Vagina (tissue), 2 donors: ENCODE measurements around the gene FKRP. TPM values are rescaled to one million over a fixed set of nuclear protein-coding genes. Genes with fewer than 3 reads are reported as not detected.

Experiments
- DNase-seq, 2 donors: peaks; one replicate each; pipeline ENCODE4 v3.0.0-alpha.2; 2017; ENCODE audit errors: extremely low spot score in 2 of 2
- H3K27ac ChIP-seq: fragments of 200-600 bp; sonication (generic); one replicate; pipeline ENCODE4 v1.5.1; 2019
- H3K27me3 ChIP-seq: fragments of 200-600 bp; sonication (generic); one replicate; pipeline ENCODE4 v1.5.1; 2019
- H3K36me3 ChIP-seq, 2 donors: fragments of 200-600 bp; sonication (generic); one replicate each; pipeline ENCODE4 v1.5.1; 2017 to 2019
- H3K4me1 ChIP-seq: fragments of 200-600 bp; sonication (generic); one replicate; pipeline ENCODE4 v1.5.1; 2019
- H3K4me3 ChIP-seq, 2 donors: fragments of 200-600 bp; sonication (generic); 1 replicate in 1 of 2; 2 replicates in 1 of 2; pipeline ENCODE4 v1.5.1; 2016 to 2019
- H3K9me3 ChIP-seq: fragments of 200-600 bp; sonication (generic); one replicate; pipeline ENCODE4 v1.5.1; 2019
- CTCF ChIP-seq, 3 experiments: fragments of 450-650 bp in 2 of 3; fragments of 200-600 bp in 1 of 3; sonication (generic) in 1 of 3; IDR thresholded peaks; one replicate each; pipeline ENCODE4 v1.5.1; 2017 to 2019; ENCODE audit warnings: antibody characterized with exemption in 3 of 3, mild to moderate bottlenecking in 2 of 3, moderate library complexity in 2 of 3
- POLR2A ChIP-seq, 2 donors: fragments of 450-650 bp; IDR thresholded peaks; one replicate each; pipeline ENCODE4 v1.6.1; 2017; ENCODE audit warnings: antibody characterized with exemption in 2 of 2, mild to moderate bottlenecking in 2 of 2, moderate library complexity in 2 of 2
- POLR2AphosphoS5 ChIP-seq, 2 donors: sonication (generic); formaldehyde crosslinking; IDR thresholded peaks; one replicate each; pipeline ENCODE4 v1.9.0; 2017; ENCODE audit warnings: antibody characterized with exemption in 2 of 2, mild to moderate bottlenecking in 2 of 2, low read depth in 1 of 2; ENCODE audit not compliant: insufficient read depth in 1 of 2
- intact Hi-C: fragments of 100-400 bp; cut with DNase I; formaldehyde crosslinking; loops from one replicate; pipeline ENCODE4 v1.15.1; 2023
- total RNA-seq: library from RNA; depleted of rRNA; stranded (reverse); fragments of >200 nt; gene quantifications from one replicate; pipeline ENCODE4 v1.2.3, GENCODE V29; 2016

FKRP gene
- total RNA-seq, 1 donor from 2014 or later = 14.7 TPM

GRCh38 chr19:46729696-46730095 lies 16.2 kb upstream of the FKRP start:
- no peak for DNase-seq
- intact Hi-C loops = loop anchor here (10.0 kb wide), 1 partner anchor 115 kb away; no protein-coding TSS in a partner anchor
- H3K27ac ChIP-seq = no peak overlapping the region
- no peaks in the 10 kb centered on the region for H3K27me3 ChIP-seq
- H3K9me3 ChIP-seq = no peaks in the 10 kb centered on the region
- TF ChIP-seq POLR2AphosphoS5 (IDR thresholded peaks at IDR 0.05; ENCODE audit: insufficient read depth in 1 of 2, low read depth in 1 of 2) (no peak), POLR2A (IDR thresholded peaks at IDR 0.05) (no peak), CTCF (IDR thresholded peaks at IDR 0.05) (no peak)
- no peak overlapping the region for H3K4me3 ChIP-seq
- peaks cover 0 to 89% of the 10 kb centered on the region in 2 donors for H3K36me3 ChIP-seq
- H3K4me1 ChIP-seq = peaks cover 31% of the 10 kb centered on the region

GRCh38 chr19:46730187-46730586 lies 15.7 kb upstream of the FKRP start:
- peaks cover 31% of the 10 kb centered on the region for H3K4me1 ChIP-seq
- TF ChIP-seq CTCF (IDR thresholded peaks at IDR 0.05) = no peak
- no peak overlapping the region for H3K4me3 ChIP-seq
- no peak for DNase-seq
- no peaks in the 10 kb centered on the region for H3K9me3 ChIP-seq
- no peak overlapping the region for H3K27ac ChIP-seq
- intact Hi-C loops = no loop called here
- no peaks in the 10 kb centered on the region for H3K27me3 ChIP-seq
- peaks cover 0 to 89% of the 10 kb centered on the region in 2 donors for H3K36me3 ChIP-seq

GRCh38 chr19:46730595-46730994 lies 15.3 kb upstream of the FKRP start:
- peaks cover 0 to 89% of the 10 kb centered on the region in 2 donors for H3K36me3 ChIP-seq
- H3K4me3 ChIP-seq = no peak overlapping the region
- TF ChIP-seq POLR2A (IDR thresholded peaks at IDR 0.05) = no peak
- TF ChIP-seq CTCF (IDR thresholded peaks at IDR 0.05) = no peak
- TF ChIP-seq POLR2AphosphoS5 (IDR thresholded peaks at IDR 0.05; ENCODE audit: insufficient read depth in 1 of 2, low read depth in 1 of 2) = no peak
- H3K9me3 ChIP-seq = no peaks in the 10 kb centered on the region
- DNase-seq = no peak
- H3K27ac ChIP-seq = no peak overlapping the region
- H3K4me1 ChIP-seq = peaks cover 31% of the 10 kb centered on the region
- no peaks in the 10 kb centered on the region for H3K27me3 ChIP-seq
- intact Hi-C loops = no loop called here

- H3K4me1 ChIP-seq = peaks cover 31% of the 10 kb centered on the region
- no peaks in the 10 kb centered on the region for H3K9me3 ChIP-seq
- H3K27me3 ChIP-seq = no peaks in the 10 kb centered on the region
- intact Hi-C loops = no loop called here
- TF ChIP-seq CTCF (IDR thresholded peaks at IDR 0.05) (no peak), POLR2AphosphoS5 (IDR thresholded peaks at IDR 0.05; ENCODE audit: insufficient read depth in 1 of 2, low read depth in 1 of 2) (no peak), POLR2A (IDR thresholded peaks at IDR 0.05) (no peak)
- no peak overlapping the region for H3K27ac ChIP-seq
- DNase-seq = no peak
- peaks cover 0 to 89% of the 10 kb centered on the region in 2 donors for H3K36me3 ChIP-seq
- no peak overlapping the region for H3K4me3 ChIP-seq
These were observed 14.8 kb upstream of the FKRP start for GRCh38 chr19:46731007-46731501.

DNA sequence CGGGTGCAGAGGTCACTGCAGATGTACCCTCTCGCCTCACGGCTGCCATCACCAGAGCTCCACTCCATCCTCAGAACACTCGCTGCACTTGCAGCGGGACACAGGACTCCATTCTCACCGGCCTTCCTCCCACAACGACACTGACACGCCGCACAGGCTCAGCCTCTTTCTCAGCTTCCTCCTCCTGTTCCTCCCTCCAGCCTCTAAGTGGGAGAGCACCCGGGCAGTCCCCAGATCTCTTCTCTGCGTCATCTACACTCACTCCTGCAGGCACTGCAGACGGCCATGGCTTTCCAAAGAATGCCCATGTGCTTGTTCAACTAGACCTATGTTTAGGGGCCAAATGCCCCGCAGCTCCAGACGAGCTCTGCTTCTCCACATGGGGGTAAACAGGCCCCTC lies 14.3 kb upstream of the FKRP start:
- Histone ChIP-seq H3K4me3 (no peak overlapping the region), H3K36me3 (peaks cover 0 to 84% of the 10 kb centered on the region in 2 donors), H3K27me3 (no peaks in the 10 kb centered on the region), H3K9me3 (no peaks in the 10 kb centered on the region), H3K4me1 (peaks cover 31% of the 10 kb centered on the region), H3K27ac (no peak overlapping the region)
- intact Hi-C loops = no loop called here
- DNase-seq = no peak
- TF ChIP-seq POLR2A (IDR thresholded peaks at IDR 0.05) (no peak), POLR2AphosphoS5 (IDR thresholded peaks at IDR 0.05; ENCODE audit: insufficient read depth in 1 of 2, low read depth in 1 of 2) (no peak), CTCF (IDR thresholded peaks at IDR 0.05) (no peak)
